GM18517 (cell line): ENCODE results near the gene NLRP4.

Source experiments
- ATAC-seq: cut with Tn5 transposase; IDR thresholded peaks from one replicate; pipeline ENCODE4 v1.9.1; 2021; ENCODE audit warnings: mild to moderate bottlenecking, moderate library complexity; ENCODE audit not compliant: unreplicated experiment

The NLRP4 gene

GRCh38 chr19:55836340-55836739, at the start of gene NLRP4:
TSS of gene NLRP4 (plus strand) at chr19:55836540. CDS start at chr19:55852081, 15,541 bp downstream.
- no peak for ATAC-seq

- ATAC-seq, result no peak
These were observed 41.3 kb upstream of the NLRP4 start for GRCh38 chr19:55795021-55795420.

- ATAC-seq, result no peak
These were observed 34.9 kb upstream of the NLRP4 start for GRCh38 chr19:55801416-55801815.

GRCh38 chr19:55802281-55802680, 34.1 kb upstream of the NLRP4 start:
- ATAC-seq, result no peak

GRCh38 chr19:55809381-55810058, 26.8 kb upstream of the NLRP4 start:
- no peak for ATAC-seq

- ATAC-seq, result no peak
These were observed 25.0 kb upstream of the NLRP4 start for GRCh38 chr19:55811340-55811739.

GRCh38 chr19:55812449-55812848, 23.9 kb upstream of the NLRP4 start:
- ATAC-seq, result no peak

- no peak for ATAC-seq
These were observed 22.4 kb upstream of the NLRP4 start for GRCh38 chr19:55813906-55814305.

GRCh38 chr19:55820037-55820436, 16.3 kb upstream of the NLRP4 start:
- ATAC-seq, result peak; percentile 9

- no peak for ATAC-seq
These were observed 5.7 kb upstream of the NLRP4 start for GRCh38 chr19:55830656-55831055.

- no peak for ATAC-seq
These were observed 4.5 kb upstream of the NLRP4 start, which contains the start of gene NLRP11 for GRCh38 chr19:55831846-55832245. TSS of gene NLRP11 (minus strand) at chr19:55831999. CDS start at chr19:55818174, 13,825 bp downstream.

- no peak for ATAC-seq
These were observed 3.7 kb upstream of the NLRP4 start for GRCh38 chr19:55832676-55833075.

- no peak for ATAC-seq
These were observed 1.9 kb downstream of the NLRP4 start for GRCh38 chr19:55838251-55838650.

GRCh38 chr19:55838906-55839305, 2.6 kb downstream of the NLRP4 start:
- no peak for ATAC-seq

- ATAC-seq, result no peak
These were observed 18.8 kb downstream of the NLRP4 start for GRCh38 chr19:55855160-55855559.

- no peak for ATAC-seq
These were observed 20.8 kb downstream of the NLRP4 start for GRCh38 chr19:55857149-55857548.

- no peak for ATAC-seq
These were observed 21.6 kb downstream of the NLRP4 start for GRCh38 chr19:55857974-55858373.

GRCh38 chr19:55858401-55858800, 22.1 kb downstream of the NLRP4 start:
- ATAC-seq, result no peak

GRCh38 chr19:55858969-55859368, 22.6 kb downstream of the NLRP4 start:
- no peak for ATAC-seq

- ATAC-seq, result no peak
These were observed 30.2 kb downstream of the NLRP4 start for GRCh38 chr19:55866521-55866920.

GRCh38 chr19:55867101-55867500, 30.8 kb downstream of the NLRP4 start:
- ATAC-seq, result no peak

- ATAC-seq, result no peak
These were observed 34.4 kb downstream of the NLRP4 start for GRCh38 chr19:55870736-55871135.

- no peak for ATAC-seq
These were observed 40.9 kb downstream of the NLRP4 start for GRCh38 chr19:55877211-55877610.
